CD4-positive, alpha-beta T cell treated with Interleukin-12 subunit alpha and Interleukin-12 subunit beta, for 1 hour (primary cell): ENCODE data around the gene SLC28A3.

Experiments
- DNase-seq: peaks from one replicate; pipeline ENCODE4 v3.0.0-alpha.2; 2020

The SLC28A3 gene

GRCh38 chr9:84294241-84294950 is 46.2 kb downstream of the SLC28A3 start:
- no peak for DNase-seq

GRCh38 chr9:84293001-84293798 is 47.4 kb downstream of the SLC28A3 start:
- peak; percentile 10 for DNase-seq

- no peak for DNase-seq
Measured at GRCh38 chr9:84285381-84285780, 55.2 kb downstream of the SLC28A3 start.

GRCh38 chr9:84283946-84284345 is 56.6 kb downstream of the SLC28A3 start:
- no peak for DNase-seq

GRCh38 chr9:84278130-84278529 is 62.4 kb downstream of the SLC28A3 start:
- no peak for DNase-seq

- no peak for DNase-seq
Measured at GRCh38 chr9:84277646-84278045, 62.9 kb downstream of the SLC28A3 start.

- DNase-seq: no peak
Measured at GRCh38 chr9:84276741-84277140, 63.8 kb downstream of the SLC28A3 start.

- no peak for DNase-seq
Measured at GRCh38 chr9:84271921-84272556, 68.5 kb downstream of the SLC28A3 start.

GRCh38 chr9:84271531-84271900 is 69.0 kb downstream of the SLC28A3 start:
- DNase-seq: peak; percentile 23

- no peak for DNase-seq
Measured at GRCh38 chr9:84270847-84271530, 69.6 kb downstream of the SLC28A3 start.

- DNase-seq: peak; percentile 7
Measured at GRCh38 chr9:84266087-84266561, 74.4 kb downstream of the SLC28A3 start.

- DNase-seq: no peak
Measured at GRCh38 chr9:84264307-84265029, 76.1 kb downstream of the SLC28A3 start.

- peak; percentile 45 for DNase-seq
Measured at GRCh38 chr9:84261070-84261746, 79.3 kb downstream of the SLC28A3 start.

GRCh38 chr9:84258371-84258770 is 82.2 kb downstream of the SLC28A3 start:
- DNase-seq: no peak

GRCh38 chr9:84255696-84256095 is 84.9 kb downstream of the SLC28A3 start:
- DNase-seq: no peak

GRCh38 chr9:84254972-84255371 is 85.6 kb downstream of the SLC28A3 start:
- DNase-seq: no peak

GRCh38 chr9:84251921-84252320 is 88.6 kb downstream of the SLC28A3 start:
- DNase-seq: no peak

- no peak for DNase-seq
Measured at GRCh38 chr9:84241817-84242373, 98.7 kb downstream of the SLC28A3 start.

GRCh38 chr9:84239343-84239742 is 101.2 kb downstream of the SLC28A3 start:
- no peak for DNase-seq

GRCh38 chr9:84238652-84239051 is 101.9 kb downstream of the SLC28A3 start:
- no peak for DNase-seq

- no peak for DNase-seq
Measured at GRCh38 chr9:84235511-84235910, 105.0 kb downstream of the SLC28A3 start.
